HepG2 (cell line): ENCODE data around the gene RAD51. TPM values are rescaled to one million over a fixed set of nuclear protein-coding genes. Genes with fewer than 3 reads are reported as not detected.

ENCODE experiments used
- CCDC6 ChIP-seq: sonication (generic); formaldehyde crosslinking; IDR thresholded peaks from 2 replicates; pipeline ENCODE4 v1.8.1; 2022; ENCODE audit warnings: mild to moderate bottlenecking, missing genetic modification reagents, moderate library complexity
- FOXO1 ChIP-seq: sonication (generic); formaldehyde crosslinking; IDR thresholded peaks from 2 replicates; pipeline ENCODE4 v1.4.0; 2020; ENCODE audit warnings: missing genetic modification reagents
- HCFC1 ChIP-seq: fragments of 150-350 bp; IDR thresholded peaks from 2 replicates; pipeline ENCODE4 v1.6.1; 2014; ENCODE audit warnings: low read depth, low read length
- KDM2A ChIP-seq: sonication (generic); formaldehyde crosslinking; IDR thresholded peaks from 2 replicates; pipeline ENCODE4 v1.4.0; 2020; ENCODE audit warnings: low read depth, missing genetic modification reagents, borderline replicate concordance
- ZC3H4 ChIP-seq: sonication (generic); formaldehyde crosslinking; IDR thresholded peaks from 2 replicates; pipeline ENCODE4 v1.4.0; 2020; ENCODE audit warnings: missing genetic modification reagents, borderline replicate concordance
- ZEB1 ChIP-seq: IDR thresholded peaks from 2 replicates; pipeline ENCODE4 v1.6.1; 2012; ENCODE audit warnings: mild to moderate bottlenecking, low read depth, inconsistent platforms; ENCODE audit not compliant: insufficient replicate concordance
- ZNF264 ChIP-seq: sonication (generic); formaldehyde crosslinking; IDR thresholded peaks from 2 replicates; pipeline ENCODE4 v1.4.0; 2020; ENCODE audit warnings: missing genetic modification reagents
- ZNF333 ChIP-seq: sonication (generic); formaldehyde crosslinking; IDR thresholded peaks from 2 replicates; pipeline ENCODE4 v1.4.0; 2020; ENCODE audit warnings: mild to moderate bottlenecking, missing genetic modification reagents, borderline replicate concordance
- ZNF343 ChIP-seq: sonication (generic); formaldehyde crosslinking; IDR thresholded peaks from 2 replicates; pipeline ENCODE4 v1.4.0; 2020; ENCODE audit warnings: mild to moderate bottlenecking, missing genetic modification reagents
- ZNF607 ChIP-seq: sonication (generic); formaldehyde crosslinking; IDR thresholded peaks from 2 replicates; pipeline ENCODE4 v1.5.1; 2020; ENCODE audit warnings: missing genetic modification reagents, mild to moderate bottlenecking, borderline replicate concordance
- polyA plus RNA-seq, 8 experiments: library from polyadenylated mRNA; depleted of rRNA in 3 of 8; stranded (reverse) in 7 of 8; unstranded in 1 of 8; fragments of >200 nt; fragmentation: Illumina TruSeq in 4 of 8; extraction: Trizol in 4 of 8; gene quantifications; 2 replicates each; pipeline versions ENCODE4 v1.2.1 to v1.2.3, GENCODE V29; 2011 to 2016; ENCODE audit warnings: low read depth in 4 of 8, missing spikeins in 1 of 8, mixed read lengths in 1 of 8; ENCODE audit not compliant: insufficient read depth in 1 of 8
- total RNA-seq, 5 experiments: library from RNA; depleted of rRNA; stranded (reverse); fragments of >200 nt; fragmentation: Illumina TruSeq; extraction: Trizol; gene quantifications; 2 replicates each; pipeline ENCODE4 v1.2.3, GENCODE V29; 2016; ENCODE audit warnings: low read depth in 1 of 5
- TF ChIP-seq, protein P1 (sequence below): sonication (generic); formaldehyde crosslinking; IDR thresholded peaks from 2 replicates; pipeline ENCODE4 v1.8.1; 2022; ENCODE audit warnings: low read depth, mild to moderate bottlenecking, missing genetic modification reagents
- TF ChIP-seq, protein P2 (sequence below): sonication (generic); formaldehyde crosslinking; IDR thresholded peaks from 2 replicates; pipeline ENCODE4 v1.4.0; 2020; ENCODE audit warnings: missing genetic modification reagents, borderline replicate concordance
- TF ChIP-seq, protein P3 (sequence below): sonication (generic); formaldehyde crosslinking; IDR thresholded peaks from 2 replicates; pipeline ENCODE4 v1.4.0; 2020; ENCODE audit warnings: low read depth, missing genetic modification reagents
- TF ChIP-seq, protein P4 (sequence below): sonication (generic); formaldehyde crosslinking; IDR thresholded peaks from 2 replicates; pipeline ENCODE4 v1.9.0; 2022; ENCODE audit warnings: missing genetic modification reagents, mild to moderate bottlenecking, borderline replicate concordance
- TF ChIP-seq, protein P5 (sequence below): IDR thresholded peaks from 2 replicates; pipeline ENCODE4 v1.6.1; 2016

The RAD51 gene
- total and polyA plus RNA-seq, 2 of the 13 experiments (the other 11 are each of a cell fraction or from before 2014, with no cell fraction given) = 8.5 to 12.8 TPM

DNA sequence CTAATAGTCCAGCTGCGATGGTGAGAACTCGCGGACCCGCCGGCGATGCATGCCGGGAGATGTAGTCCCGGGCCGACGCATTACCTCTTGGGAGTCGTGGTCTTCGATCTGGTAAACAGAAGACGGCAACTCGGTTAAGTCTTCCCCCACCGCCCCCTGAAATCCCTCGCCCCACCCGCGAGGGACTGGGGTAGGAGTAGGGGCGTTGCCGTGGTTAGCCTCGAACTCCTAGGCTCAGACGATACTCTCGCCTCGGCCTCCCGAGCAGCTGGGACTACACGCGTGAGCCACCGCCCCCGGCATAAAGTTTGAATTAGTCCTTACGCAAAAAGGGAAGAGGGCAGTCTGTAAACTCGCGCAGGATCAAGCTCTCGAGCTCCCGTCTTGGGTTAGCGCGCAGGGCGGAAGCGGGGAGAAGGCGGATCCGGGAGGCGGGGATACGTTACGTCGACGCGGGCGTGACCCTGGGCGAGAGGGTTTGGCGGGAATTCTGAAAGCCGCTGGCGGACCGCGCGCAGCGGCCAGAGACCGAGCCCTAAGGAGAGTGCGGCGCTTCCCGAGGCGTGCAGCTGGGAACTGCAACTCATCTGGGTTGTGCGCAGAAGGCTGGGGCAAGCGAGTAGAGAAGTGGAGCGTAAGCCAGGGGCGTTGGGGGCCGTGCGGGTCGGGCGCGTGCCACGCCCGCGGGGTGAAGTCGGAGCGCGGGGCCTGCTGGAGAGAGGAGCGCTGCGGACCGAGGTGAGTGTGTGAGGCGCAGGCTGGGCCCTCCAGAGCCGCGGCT is at the start of gene RAD51 (continued):
- TF ChIP-seq, protein P1, sequence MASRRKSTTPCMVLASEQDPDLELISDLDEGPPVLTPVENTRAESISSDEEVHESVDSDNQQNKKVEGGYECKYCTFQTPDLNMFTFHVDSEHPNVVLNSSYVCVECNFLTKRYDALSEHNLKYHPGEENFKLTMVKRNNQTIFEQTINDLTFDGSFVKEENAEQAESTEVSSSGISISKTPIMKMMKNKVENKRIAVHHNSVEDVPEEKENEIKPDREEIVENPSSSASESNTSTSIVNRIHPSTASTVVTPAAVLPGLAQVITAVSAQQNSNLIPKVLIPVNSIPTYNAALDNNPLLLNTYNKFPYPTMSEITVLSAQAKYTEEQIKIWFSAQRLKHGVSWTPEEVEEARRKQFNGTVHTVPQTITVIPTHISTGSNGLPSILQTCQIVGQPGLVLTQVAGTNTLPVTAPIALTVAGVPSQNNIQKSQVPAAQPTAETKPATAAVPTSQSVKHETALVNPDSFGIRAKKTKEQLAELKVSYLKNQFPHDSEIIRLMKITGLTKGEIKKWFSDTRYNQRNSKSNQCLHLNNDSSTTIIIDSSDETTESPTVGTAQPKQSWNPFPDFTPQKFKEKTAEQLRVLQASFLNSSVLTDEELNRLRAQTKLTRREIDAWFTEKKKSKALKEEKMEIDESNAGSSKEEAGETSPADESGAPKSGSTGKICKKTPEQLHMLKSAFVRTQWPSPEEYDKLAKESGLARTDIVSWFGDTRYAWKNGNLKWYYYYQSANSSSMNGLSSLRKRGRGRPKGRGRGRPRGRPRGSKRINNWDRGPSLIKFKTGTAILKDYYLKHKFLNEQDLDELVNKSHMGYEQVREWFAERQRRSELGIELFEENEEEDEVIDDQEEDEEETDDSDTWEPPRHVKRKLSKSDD = 0 out of 2 replicates have a peak, but pooled peaks have one; percentile 17
- TF ChIP-seq ZEB1 = no peak
- TF ChIP-seq, protein P2, sequence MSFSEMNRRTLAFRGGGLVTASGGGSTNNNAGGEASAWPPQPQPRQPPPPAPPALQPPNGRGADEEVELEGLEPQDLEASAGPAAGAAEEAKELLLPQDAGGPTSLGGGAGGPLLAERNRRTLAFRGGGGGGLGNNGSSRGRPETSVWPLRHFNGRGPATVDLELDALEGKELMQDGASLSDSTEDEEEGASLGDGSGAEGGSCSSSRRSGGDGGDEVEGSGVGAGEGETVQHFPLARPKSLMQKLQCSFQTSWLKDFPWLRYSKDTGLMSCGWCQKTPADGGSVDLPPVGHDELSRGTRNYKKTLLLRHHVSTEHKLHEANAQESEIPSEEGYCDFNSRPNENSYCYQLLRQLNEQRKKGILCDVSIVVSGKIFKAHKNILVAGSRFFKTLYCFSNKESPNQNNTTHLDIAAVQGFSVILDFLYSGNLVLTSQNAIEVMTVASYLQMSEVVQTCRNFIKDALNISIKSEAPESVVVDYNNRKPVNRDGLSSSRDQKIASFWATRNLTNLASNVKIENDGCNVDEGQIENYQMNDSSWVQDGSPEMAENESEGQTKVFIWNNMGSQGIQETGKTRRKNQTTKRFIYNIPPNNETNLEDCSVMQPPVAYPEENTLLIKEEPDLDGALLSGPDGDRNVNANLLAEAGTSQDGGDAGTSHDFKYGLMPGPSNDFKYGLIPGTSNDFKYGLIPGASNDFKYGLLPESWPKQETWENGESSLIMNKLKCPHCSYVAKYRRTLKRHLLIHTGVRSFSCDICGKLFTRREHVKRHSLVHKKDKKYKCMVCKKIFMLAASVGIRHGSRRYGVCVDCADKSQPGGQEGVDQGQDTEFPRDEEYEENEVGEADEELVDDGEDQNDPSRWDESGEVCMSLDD (CRISPR knock-in tag) = peak; percentile 71; the same call in 1 of the 2 replicates
- TF ChIP-seq, protein P3, sequence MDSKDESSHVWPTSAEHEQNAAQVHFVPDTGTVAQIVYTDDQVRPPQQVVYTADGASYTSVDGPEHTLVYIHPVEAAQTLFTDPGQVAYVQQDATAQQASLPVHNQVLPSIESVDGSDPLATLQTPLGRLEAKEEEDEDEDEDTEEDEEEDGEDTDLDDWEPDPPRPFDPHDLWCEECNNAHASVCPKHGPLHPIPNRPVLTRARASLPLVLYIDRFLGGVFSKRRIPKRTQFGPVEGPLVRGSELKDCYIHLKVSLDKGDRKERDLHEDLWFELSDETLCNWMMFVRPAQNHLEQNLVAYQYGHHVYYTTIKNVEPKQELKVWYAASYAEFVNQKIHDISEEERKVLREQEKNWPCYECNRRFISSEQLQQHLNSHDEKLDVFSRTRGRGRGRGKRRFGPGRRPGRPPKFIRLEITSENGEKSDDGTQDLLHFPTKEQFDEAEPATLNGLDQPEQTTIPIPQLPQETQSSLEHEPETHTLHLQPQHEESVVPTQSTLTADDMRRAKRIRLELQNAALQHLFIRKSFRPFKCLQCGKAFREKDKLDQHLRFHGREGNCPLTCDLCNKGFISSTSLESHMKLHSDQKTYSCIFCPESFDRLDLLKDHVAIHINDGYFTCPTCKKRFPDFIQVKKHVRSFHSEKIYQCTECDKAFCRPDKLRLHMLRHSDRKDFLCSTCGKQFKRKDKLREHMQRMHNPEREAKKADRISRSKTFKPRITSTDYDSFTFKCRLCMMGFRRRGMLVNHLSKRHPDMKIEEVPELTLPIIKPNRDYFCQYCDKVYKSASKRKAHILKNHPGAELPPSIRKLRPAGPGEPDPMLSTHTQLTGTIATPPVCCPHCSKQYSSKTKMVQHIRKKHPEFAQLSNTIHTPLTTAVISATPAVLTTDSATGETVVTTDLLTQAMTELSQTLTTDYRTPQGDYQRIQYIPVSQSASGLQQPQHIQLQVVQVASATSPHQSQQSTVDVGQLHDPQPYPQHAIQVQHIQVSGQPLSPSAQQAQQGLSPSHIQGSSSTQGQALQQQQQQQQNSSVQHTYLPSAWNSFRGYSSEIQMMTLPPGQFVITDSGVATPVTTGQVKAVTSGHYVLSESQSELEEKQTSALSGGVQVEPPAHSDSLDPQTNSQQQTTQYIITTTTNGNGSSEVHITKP (CRISPR knock-in tag) = peak; percentile 44; the same call in 1 of the 2 replicates
- TF ChIP-seq ZNF264 (CRISPR knock-in tag) = peak; percentile 56; the same call in 1 of the 2 replicates
- TF ChIP-seq ZNF333 (CRISPR knock-in tag) = peak; percentile 85; the same call in 1 of the 2 replicates
- TF ChIP-seq HCFC1 = peak; percentile 77
- no peak for TF ChIP-seq ZC3H4
- TF ChIP-seq, protein P4, sequence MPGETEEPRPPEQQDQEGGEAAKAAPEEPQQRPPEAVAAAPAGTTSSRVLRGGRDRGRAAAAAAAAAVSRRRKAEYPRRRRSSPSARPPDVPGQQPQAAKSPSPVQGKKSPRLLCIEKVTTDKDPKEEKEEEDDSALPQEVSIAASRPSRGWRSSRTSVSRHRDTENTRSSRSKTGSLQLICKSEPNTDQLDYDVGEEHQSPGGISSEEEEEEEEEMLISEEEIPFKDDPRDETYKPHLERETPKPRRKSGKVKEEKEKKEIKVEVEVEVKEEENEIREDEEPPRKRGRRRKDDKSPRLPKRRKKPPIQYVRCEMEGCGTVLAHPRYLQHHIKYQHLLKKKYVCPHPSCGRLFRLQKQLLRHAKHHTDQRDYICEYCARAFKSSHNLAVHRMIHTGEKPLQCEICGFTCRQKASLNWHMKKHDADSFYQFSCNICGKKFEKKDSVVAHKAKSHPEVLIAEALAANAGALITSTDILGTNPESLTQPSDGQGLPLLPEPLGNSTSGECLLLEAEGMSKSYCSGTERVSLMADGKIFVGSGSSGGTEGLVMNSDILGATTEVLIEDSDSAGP (CRISPR knock-in tag) = peak; percentile 88
- TF ChIP-seq ZNF343 (CRISPR knock-in tag) = no peak
- TF ChIP-seq CCDC6 (CRISPR knock-in tag) = peak; percentile 92
- TF ChIP-seq ZNF607 (CRISPR knock-in tag) = 0 out of 2 replicates have a peak, but pooled peaks have one; percentile 74
- no peak for TF ChIP-seq FOXO1
- TF ChIP-seq, protein P5, sequence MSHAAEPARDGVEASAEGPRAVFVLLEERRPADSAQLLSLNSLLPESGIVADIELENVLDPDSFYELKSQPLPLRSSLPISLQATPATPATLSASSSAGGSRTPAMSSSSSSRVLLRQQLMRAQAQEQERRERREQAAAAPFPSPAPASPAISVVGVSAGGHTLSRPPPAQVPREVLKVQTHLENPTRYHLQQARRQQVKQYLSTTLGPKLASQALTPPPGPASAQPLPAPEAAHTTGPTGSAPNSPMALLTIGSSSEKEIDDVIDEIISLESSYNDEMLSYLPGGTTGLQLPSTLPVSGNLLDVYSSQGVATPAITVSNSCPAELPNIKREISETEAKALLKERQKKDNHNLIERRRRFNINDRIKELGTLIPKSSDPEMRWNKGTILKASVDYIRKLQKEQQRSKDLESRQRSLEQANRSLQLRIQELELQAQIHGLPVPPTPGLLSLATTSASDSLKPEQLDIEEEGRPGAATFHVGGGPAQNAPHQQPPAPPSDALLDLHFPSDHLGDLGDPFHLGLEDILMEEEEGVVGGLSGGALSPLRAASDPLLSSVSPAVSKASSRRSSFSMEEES (CRISPR knock-in tag) = peak; percentile 45; the same call in 1 of the 2 replicates
- TF ChIP-seq KDM2A (CRISPR knock-in tag) = peak; percentile 90
